Activated T-cell treated with anti-CD3 and anti-CD28 coated beads, Interleukin-2, amount 50 U/mL, for 72 hours (primary cell): ENCODE data around the gene PREX1. TPM values are rescaled to one million over a fixed set of nuclear protein-coding genes. Genes with fewer than 3 reads are reported as not detected.

Experiments used
- ATAC-seq, 2 donors: fragments of 150-1000 bp; cut with Tn5 transposase; replicated peaks in 1 of 2; 2 replicates each; pipeline ENCODE4 v1.10.0; 2021; ENCODE audit warnings: moderate library complexity in 2 of 2, mild to moderate bottlenecking in 1 of 2
- DNase-seq, 2 donors: peaks; one replicate each; pipeline ENCODE4 v3.0.0; 2021 to 2022; ENCODE audit warnings: mixed read lengths in 1 of 2
- H3K27ac Mint-ChIP-seq: one replicate; pipeline ENCODE4 v1.8.0; 2022; ENCODE audit warnings: mild to moderate bottlenecking, moderate library complexity, mixed read lengths
- H3K27me3 Mint-ChIP-seq: one replicate; pipeline ENCODE4 v1.8.0; 2022; ENCODE audit warnings: low read depth, mixed read lengths
- H3K36me3 Mint-ChIP-seq, 2 donors: one replicate each; pipeline ENCODE4 v1.8.0; 2022; ENCODE audit warnings: mixed read lengths in 2 of 2, mild to moderate bottlenecking in 1 of 2; ENCODE audit not compliant: insufficient read depth in 2 of 2
- H3K4me1 Mint-ChIP-seq: one replicate; pipeline ENCODE4 v1.8.0; 2022; ENCODE audit warnings: low read depth, mixed read lengths
- H3K4me3 Mint-ChIP-seq, 2 donors: one replicate each; pipeline ENCODE4 v1.8.0; 2022; ENCODE audit warnings: mild to moderate bottlenecking in 2 of 2, mixed read lengths in 2 of 2, moderate library complexity in 2 of 2
- H3K9me3 Mint-ChIP-seq, 2 donors: one replicate each; pipeline ENCODE4 v1.8.0; 2022; ENCODE audit warnings: mixed read lengths in 2 of 2
- total RNA-seq, 2 donors: library from RNA; stranded (reverse); gene quantifications; one replicate each; pipeline ENCODE4 v1.2.3, GENCODE V29; 2022

PREX1 gene
- total RNA-seq, 2 donors from 2014 or later = 85.6 to 112 TPM

DNA sequence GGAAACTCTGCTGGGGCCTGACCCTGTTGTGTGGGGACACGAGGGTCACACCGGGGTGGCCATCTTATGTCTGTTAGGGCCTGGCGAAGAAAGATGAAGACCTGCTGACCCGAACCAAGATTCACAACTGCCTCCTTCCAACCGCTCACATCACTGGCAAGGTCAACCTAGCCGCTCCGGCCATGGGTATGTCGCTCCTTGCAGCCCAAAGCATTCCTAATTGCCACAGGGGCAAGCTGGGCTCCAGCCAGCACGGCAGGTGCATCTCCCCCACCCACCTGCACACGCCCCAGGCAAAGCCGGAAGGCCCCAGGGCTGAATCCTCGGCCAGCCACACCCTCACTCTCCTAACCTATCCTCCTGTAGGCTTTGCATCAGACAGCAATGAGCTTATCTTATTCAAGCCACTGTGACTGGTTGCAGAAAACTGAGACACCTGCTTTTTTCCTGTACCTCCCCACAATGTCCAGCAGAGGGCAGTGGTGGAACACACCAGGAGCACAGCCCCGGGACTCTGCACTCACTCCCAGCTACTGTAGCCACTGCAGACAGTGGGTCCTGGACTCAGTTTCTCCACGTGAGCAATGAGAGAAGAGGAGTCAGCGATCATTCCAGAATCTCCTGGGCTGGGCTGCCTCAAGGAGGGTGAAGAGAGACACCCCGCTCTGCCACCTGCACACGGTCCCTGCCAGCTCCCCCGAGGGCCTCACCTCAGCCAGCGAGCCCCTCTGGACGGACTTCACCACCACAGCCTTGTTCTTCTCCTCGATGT lies 170.2 kb downstream of the PREX1 start:
- ATAC-seq = peak; percentile 73 to 78
- Mint-ChIP-seq H3K4me1 (peaks cover 4% of the 10 kb centered on the region), H3K27ac (peak overlapping the region; percentile 70), H3K4me3 (no peak overlapping the region), H3K27me3 (no peaks in the 10 kb centered on the region), H3K9me3 (no peaks in the 10 kb centered on the region), H3K36me3 (peaks cover 13 to 17% of the 10 kb centered on the region in 2 donors)
- DNase-seq = peak; percentile 60 to 65

DNA sequence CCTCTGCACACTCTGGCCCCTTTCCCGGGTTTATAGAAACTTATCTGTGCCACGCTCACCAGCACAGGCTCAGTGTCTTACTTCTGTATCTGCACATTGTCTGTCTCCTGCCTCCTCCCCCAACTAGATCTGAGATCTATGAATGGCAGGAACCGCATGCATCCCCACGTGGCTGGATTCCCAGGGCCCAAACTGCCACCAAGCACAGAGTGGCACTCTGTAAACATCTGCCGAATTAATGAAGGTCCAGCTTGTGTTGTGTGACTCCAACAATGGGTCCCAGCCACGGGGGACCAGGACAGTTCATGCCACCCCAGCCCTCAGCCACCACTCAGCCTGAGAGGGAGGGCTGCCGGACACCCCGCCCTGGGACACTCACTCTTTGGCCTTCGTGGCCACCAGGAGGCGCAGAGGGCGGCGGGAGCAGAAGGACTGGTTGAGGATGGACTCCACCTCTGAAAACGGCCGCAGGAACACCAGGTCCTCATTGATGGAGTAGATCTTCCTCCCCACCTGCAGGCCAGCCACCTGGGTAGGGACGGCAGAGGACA lies 171.1 kb downstream of the PREX1 start:
- Mint-ChIP-seq H3K27ac (peak overlapping the region; percentile 66), H3K27me3 (no peaks in the 10 kb centered on the region), H3K9me3 (no peaks in the 10 kb centered on the region), H3K4me3 (no peak overlapping the region), H3K36me3 (peaks cover 13 to 19% of the 10 kb centered on the region in 2 donors), H3K4me1 (peaks cover 4% of the 10 kb centered on the region)
- ATAC-seq (no peak), DNase-seq (no peak)

DNA sequence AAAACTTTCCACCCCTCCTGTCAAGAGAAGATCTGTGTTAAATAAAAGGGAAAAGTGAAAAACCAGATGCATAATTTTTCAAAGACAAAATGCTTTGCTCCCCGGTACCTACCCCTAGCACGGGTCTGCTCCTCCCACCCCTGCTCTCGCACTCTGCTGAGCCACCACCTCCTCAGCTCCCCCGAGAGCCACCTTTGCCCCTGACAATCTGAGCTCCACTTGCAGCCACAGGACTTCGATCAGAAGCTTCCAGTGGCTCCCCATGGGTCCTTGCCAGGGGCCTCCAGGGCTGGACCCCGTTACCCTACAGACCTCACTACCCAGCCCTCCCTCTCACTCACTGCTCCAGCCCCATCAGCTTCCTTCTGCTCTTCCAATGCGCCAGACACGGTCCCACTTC lies 171.7 kb downstream of the PREX1 start:
- Mint-ChIP-seq H3K4me3 (no peak overlapping the region), H3K36me3 (peaks cover 13 to 23% of the 10 kb centered on the region in 2 donors)

DNA sequence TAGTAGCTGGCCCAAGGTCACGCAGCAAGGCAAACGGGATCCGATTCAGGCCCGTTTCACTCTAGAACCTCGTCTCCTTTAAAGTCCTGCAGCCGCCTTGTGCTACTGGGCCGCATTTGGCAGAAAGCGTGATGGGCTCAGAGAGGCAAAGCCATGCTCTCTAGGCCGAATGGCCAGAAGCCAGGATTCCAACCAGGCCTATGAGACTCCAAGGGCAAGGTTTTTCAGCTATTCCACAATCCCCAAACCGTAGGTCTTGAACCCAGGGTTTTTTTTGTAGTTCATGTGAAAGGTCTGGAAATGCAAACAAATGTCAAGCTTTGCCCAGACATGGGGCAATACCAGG lies 174.1 kb downstream of the PREX1 start:
- no peak for DNase-seq
- Mint-ChIP-seq H3K4me3 (no peak overlapping the region), H3K36me3 (peaks cover 11 to 27% of the 10 kb centered on the region in 2 donors), H3K27me3 (no peaks in the 10 kb centered on the region), H3K9me3 (no peaks in the 10 kb centered on the region), H3K4me1 (peaks cover 4% of the 10 kb centered on the region), H3K27ac (no peak overlapping the region)
- ATAC-seq = no peak

More for the DNA sequence above, 171.7 kb downstream of the PREX1 start:
- H3K27ac Mint-ChIP-seq = peak overlapping the region; percentile 66
- no peak for ATAC-seq
- DNase-seq = no peak
- peaks cover 4% of the 10 kb centered on the region for H3K4me1 Mint-ChIP-seq
- no peaks in the 10 kb centered on the region for H3K27me3 Mint-ChIP-seq
- no peaks in the 10 kb centered on the region for H3K9me3 Mint-ChIP-seq

DNA sequence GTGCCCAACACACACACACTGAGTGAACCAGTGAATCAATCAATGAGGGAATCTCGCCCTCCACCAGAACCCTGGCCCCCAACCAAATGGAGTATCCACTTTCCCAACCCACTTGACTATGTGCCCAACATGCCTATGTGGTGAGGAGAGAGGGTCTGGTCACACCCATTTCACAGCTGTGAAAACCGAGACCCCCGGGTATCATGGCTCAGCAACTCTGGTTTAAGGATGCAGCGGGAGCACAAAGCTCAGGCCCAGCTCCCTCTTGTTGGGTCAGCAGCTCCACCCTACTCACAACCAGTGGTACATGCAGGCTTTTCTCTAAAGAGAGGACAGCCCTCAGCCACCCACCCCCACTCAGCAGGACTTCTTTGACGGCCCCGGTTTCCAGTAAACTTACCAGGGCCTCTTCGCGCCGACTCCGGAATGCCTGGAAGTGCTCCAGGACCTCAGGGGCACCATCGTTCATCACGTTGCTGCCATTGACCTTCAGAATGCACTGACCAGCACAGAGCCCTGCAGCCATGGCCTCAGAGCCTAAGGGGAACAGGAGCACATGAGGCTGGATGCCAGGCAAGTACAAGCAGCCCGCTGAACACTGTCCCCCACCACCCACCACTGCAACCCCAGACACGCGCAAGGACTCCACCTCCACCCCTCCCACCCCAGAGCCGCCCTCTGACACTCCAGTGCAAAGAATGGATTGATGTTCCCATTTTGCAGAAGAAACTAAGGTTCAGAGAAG lies 174.7 kb downstream of the PREX1 start:
- ATAC-seq = no peak
- DNase-seq = no peak
- Mint-ChIP-seq H3K27ac (no peak overlapping the region), H3K4me1 (peaks cover 4% of the 10 kb centered on the region), H3K4me3 (no peak overlapping the region), H3K36me3 (peaks cover 8 to 23% of the 10 kb centered on the region in 2 donors), H3K9me3 (no peaks in the 10 kb centered on the region), H3K27me3 (no peaks in the 10 kb centered on the region)

DNA sequence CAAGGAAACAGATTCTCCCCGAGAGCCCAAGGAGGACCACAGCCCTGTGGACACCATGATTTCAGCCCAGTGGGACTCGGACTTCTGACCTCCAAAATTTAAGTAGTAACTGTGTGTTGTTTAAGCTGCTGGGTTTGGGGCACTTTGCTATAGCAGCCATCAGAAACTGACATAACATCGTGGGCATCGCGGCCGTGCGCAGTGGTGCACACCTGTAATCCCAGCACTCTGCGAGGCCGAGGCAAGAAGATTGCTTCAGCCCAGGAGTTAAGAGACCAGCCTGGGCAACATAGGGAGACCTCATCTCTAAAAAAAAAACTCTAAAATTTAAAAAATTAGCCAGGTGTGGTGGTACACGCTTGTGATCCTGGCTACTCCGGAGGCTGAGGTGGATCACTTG lies 175.8 kb downstream of the PREX1 start:
- no peak for ATAC-seq
- no peak overlapping the region for H3K27ac Mint-ChIP-seq
- no peaks in the 10 kb centered on the region for H3K4me1 Mint-ChIP-seq
- no peak overlapping the region for H3K4me3 Mint-ChIP-seq
- H3K36me3 Mint-ChIP-seq = peaks cover 6 to 19% of the 10 kb centered on the region in 2 donors
- no peaks in the 10 kb centered on the region for H3K27me3 Mint-ChIP-seq
- no peak for DNase-seq
- no peaks in the 10 kb centered on the region for H3K9me3 Mint-ChIP-seq

DNA sequence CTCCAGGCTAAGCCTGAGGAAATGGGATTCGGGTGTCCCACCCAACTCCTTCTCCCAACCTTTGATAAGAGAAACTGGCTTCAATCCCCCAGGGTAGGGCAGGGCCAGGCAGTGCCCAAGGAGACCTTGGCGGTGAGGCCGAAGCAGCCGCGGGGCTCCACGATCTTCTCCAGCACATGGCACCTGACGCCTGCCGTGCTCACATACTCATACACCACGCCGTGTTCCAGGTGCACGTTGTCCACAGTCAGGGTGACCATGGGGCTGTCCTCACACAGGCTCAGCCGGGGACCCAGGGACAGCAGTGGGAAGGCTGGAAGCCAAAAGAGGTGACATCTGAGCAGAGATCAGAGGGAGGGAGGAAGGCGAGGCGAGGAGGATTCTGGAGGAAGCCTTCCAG lies 176.5 kb downstream of the PREX1 start:
- Mint-ChIP-seq H3K36me3 (peaks cover 3 to 19% of the 10 kb centered on the region in 2 donors), H3K27me3 (no peaks in the 10 kb centered on the region), H3K27ac (no peak overlapping the region), H3K4me3 (no peak overlapping the region), H3K4me1 (no peaks in the 10 kb centered on the region), H3K9me3 (no peaks in the 10 kb centered on the region)
- no peak for ATAC-seq
- no peak for DNase-seq

DNA sequence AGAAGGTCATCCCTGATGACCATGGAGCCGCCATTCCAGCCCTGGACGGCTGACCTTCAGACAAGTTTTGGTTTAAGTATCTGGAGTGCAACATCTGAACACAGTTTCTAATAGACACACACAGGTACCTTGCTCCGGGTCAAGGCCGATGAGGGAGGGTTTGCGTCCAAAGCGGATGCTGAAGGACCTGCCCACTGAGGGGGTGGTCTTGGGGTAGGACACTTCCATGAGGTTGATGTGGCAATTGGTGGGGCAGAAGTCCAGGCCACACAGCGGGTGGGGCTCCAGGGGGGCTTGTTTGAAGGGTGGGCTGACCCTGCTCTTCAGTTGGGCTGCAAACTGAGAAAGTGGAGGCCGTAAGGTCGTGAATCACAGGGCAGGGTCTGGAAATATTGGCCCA lies 177.9 kb downstream of the PREX1 start:
- Mint-ChIP-seq H3K9me3 (no peaks in the 10 kb centered on the region), H3K27me3 (no peaks in the 10 kb centered on the region), H3K27ac (no peak overlapping the region), H3K4me1 (no peaks in the 10 kb centered on the region), H3K36me3 (peaks cover 4 to 26% of the 10 kb centered on the region in 2 donors), H3K4me3 (no peak overlapping the region)
- DNase-seq (no peak), ATAC-seq (no peak)

DNA sequence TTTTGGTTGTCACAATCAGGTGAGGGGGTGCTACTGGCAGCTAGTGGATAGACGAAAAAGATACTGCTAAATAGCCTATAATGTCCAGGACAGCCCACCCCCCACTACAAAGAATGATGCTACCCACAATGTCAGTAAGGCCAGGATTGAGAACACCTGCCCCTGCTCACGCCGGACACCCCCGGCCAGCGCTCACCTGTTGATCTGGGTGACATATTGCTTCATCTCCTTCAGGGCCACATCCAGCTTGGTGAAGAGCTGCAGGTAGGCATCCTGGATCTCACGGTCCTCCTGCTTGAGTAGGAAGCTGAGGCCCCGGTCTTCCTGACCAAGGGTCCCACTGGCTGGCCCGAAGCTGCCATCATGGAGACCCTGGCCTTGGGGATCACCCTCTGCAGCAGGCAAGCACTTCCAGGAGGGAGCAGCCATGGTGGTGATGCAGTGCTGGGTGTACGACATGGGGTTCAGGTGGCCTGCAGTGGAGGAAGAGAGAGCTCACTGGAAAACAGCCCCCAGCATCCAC lies 178.6 kb downstream of the PREX1 start:
- H3K9me3 Mint-ChIP-seq = no peaks in the 10 kb centered on the region
- H3K36me3 Mint-ChIP-seq = peaks cover 4 to 26% of the 10 kb centered on the region in 2 donors
- no peak overlapping the region for H3K27ac Mint-ChIP-seq
- no peaks in the 10 kb centered on the region for H3K4me1 Mint-ChIP-seq
- ATAC-seq (no peak), DNase-seq (no peak)
- H3K27me3 Mint-ChIP-seq = no peaks in the 10 kb centered on the region
- H3K4me3 Mint-ChIP-seq = no peak overlapping the region

DNA sequence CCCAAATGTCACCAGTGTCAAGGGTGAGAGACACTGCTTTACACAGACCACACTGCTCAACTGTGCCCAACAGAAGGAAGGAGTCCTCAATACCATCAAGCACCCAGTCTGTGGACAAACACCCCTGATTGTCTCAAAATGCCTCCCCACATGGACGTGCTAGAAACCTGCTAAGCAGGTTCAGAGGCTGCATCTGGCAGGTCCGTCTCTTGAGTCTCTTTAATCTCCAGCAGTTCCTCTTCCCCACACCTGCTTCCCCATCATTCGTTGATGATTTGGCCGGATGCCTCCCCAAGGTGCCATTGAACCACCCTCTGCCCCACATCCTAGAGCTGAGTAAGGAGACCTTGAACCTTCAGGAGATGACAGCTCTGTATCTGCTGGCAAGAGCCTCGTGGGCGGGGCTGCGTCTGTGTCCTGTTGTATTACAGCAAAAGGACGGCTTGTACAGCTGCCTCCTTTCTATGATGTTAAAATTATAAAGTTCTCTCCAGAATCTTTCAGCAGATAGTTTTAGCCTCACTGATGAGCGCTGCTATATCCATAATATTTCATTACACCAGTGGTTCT lies 179.2 kb downstream of the PREX1 start:
- ATAC-seq (no peak), DNase-seq (no peak)
- Mint-ChIP-seq H3K27me3 (no peaks in the 10 kb centered on the region), H3K9me3 (no peaks in the 10 kb centered on the region), H3K27ac (no peak overlapping the region), H3K4me3 (no peak overlapping the region), H3K36me3 (peaks cover 4 to 26% of the 10 kb centered on the region in 2 donors), H3K4me1 (no peaks in the 10 kb centered on the region)

DNA sequence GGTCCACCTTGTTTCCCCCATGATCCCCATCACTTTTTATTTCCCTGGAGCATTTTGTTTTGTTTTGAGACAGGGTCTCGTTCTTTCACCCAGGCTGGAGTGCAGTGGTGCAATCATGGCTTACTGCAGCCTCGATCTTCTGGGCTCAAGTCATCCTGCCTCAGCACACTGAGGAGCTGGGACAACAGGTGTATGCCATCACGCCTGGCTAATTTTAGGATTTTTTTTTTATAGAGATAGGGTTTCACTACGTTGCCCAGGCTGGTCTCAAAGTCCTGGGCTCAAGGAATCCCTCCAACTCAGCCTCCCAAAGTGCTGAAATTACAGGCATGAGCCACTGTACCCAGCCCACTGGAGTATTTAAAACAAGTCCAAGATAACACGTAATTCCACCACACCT lies 179.9 kb downstream of the PREX1 start:
- Mint-ChIP-seq H3K27ac (no peak overlapping the region), H3K9me3 (no peaks in the 10 kb centered on the region), H3K4me3 (no peak overlapping the region), H3K27me3 (no peaks in the 10 kb centered on the region), H3K36me3 (peaks cover 4 to 26% of the 10 kb centered on the region in 2 donors), H3K4me1 (no peaks in the 10 kb centered on the region)
- ATAC-seq (no peak), DNase-seq (no peak)

DNA sequence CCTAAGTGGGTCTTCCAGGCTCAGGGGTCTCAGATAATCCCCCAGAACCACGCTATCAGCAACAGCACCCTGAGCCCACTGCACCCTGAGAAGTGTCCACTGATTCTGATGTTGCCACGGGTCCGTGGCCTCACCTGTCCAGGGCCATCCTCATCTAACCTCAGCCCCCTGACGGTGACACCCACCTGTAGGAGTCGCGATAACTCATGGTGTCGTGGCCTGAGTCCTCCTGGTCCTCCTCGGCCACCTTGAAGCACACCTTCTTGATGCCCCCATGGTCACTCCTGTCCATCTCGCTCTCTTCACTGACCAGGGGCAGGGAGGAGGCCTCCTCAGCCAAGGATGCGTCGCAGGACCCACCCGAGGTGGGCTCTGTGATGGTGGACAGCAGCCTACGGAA lies 182.1 kb downstream of the PREX1 start:
- ATAC-seq (no peak), DNase-seq (no peak)
- Mint-ChIP-seq H3K36me3 (peaks cover 8 to 23% of the 10 kb centered on the region in 2 donors), H3K27me3 (no peaks in the 10 kb centered on the region), H3K9me3 (no peaks in the 10 kb centered on the region), H3K4me3 (no peak overlapping the region), H3K27ac (no peak overlapping the region), H3K4me1 (no peaks in the 10 kb centered on the region)

DNA sequence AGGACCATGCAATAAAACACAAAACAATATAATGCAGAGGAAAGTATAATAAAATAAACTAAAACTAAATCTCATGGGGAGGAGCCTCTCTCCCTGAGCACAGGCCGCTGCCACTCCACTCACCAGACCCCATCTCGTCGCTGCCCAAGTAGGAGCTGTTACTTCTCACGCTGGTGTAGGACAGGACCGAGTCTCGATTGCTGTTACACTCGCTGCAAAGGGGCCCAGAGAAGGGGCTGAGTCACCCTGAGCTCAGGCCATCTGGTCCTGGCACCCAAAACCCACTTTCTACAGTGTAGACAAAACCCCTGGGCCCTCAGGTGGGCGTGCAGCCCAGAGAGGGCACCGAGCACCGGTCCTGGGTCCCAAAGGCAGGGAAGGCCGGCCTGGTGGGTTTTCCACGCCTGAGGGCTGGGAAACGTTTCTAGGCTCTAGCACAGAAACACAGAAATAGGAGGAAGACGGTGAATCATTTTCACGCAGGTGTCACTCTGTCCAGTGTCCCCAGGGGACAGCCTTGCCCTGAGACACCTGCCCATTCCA lies 183.4 kb downstream of the PREX1 start:
- Mint-ChIP-seq H3K36me3 (peaks cover 10 to 22% of the 10 kb centered on the region in 2 donors), H3K9me3 (no peaks in the 10 kb centered on the region), H3K4me3 (no peak overlapping the region), H3K27ac (no peak overlapping the region), H3K27me3 (no peaks in the 10 kb centered on the region), H3K4me1 (no peaks in the 10 kb centered on the region)
- DNase-seq (no peak), ATAC-seq (no peak)
